Measurements from ENCODE around the gene ADCY7.
"Not testable (repeated sequence)": the region's sequence is repeated elsewhere in the genome, so short reads cannot be mapped to it uniquely, and the experiment has no call there.

Gene ADCY7

DNA sequence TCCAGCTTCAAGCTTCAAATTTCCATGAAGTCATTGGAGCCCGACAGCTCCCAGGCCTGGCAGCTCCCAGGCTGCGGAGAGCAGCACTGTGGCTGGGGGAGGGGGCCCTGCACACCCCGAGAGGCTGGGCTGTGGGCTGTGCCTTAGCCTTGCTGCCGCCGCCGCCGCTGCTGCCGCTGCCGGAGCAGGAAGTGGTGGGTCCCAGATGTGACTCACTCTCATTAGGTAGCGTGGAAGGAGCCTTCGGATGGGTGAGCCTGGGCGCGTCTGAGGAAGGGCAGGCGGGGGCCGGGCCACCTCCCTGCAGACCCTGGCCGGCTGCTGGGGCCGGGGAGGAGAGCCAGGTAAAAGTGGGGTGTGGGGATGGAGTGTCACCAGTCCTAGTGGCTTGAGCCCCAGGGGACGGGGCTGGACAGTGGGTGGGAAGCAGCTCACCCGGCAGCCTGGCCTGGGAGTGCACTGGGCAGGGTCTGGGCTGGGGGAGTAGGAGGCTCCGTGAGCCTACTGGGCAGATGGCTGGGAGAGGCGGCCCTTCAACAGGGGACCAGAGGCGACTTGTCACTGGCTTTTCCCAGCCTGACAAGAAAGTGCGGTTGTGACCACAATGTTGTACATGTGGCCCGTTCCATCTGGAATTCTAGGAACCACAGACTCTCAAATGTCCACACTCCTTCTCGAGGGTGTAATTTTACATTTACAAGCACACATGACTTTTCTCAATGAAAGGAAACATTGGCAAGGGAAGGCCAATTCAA is at the start of gene ADCY7:
Gene ADCY7, plus strand, starts transcription at position 215 of the 755 bp plus-strand sequence. CDS start 21,629 bp downstream, outside the sequence.
- DNase-seq (ENCODE audit: low read depth, low spot score): peak; percentile 62

DNA sequence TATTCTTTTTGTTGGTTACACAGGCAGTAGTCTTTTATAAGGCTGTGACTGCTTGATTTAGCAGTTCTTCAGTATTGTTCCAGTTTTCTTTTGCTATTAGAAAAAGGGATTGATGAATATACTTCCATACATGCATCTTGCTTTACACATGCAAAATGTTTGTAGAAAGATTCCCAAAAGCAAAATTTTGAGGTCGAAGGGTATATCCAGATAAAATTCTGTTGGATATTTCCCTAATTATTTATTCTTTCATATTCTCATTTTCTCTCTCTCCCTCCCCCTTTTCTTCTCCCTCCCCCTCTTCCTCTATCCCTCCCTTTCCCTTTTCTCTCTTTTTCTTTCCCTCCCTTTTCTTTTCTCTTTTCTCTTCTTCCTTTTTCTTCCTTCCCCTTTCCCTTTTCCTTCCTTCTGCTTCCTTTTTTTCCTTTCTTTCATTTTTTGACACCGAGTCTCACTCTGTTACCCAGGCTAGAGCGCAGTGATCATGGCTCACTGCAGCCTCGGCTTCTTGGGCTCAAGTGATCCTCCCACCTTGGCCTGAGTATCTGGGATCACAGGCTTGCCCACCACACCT is 46.9 kb upstream of the ADCY7 start:
- DNase-seq (ENCODE audit: low read depth, low spot score): no peak

DNA sequence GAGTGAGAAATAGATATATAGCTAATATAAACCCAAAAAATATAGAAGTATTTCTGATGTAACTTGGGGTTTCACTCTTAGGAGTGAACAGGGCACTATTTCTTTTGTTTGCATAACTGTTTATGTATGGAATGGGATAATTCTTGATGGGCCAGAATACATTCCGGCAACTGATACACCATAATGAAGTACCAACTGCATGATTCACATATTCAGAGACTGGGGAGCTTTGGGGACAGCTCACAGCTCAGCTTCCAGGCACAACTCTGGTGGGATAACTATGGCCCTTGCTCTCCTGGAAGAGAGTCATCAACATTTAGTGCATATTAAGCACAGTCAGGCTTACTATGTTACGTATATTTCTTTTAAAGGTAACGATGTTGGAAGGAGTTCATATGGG is 42.1 kb upstream of the ADCY7 start:
- no peak for DNase-seq (ENCODE audit: low read depth, low spot score)

DNA sequence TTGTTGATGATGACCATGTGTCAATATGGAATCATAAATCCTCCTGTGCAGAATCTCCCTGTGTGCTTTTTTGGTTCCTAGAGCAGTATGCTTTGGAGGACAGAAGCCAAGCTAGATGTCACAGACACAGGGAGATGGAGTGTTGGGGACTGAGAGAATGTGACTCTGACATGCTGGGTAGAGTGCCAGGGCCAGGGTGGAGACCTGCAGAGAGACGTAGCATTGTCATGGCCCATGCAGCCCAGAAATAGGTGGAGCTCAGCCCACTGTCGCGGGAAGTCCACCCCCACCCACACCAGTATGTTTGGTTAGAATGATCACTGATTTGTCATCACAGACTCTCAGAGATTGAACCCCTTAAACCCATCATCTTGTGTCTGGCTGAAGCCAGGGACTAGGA is 39.2 kb upstream of the ADCY7 start:
- no peak for DNase-seq (ENCODE audit: low read depth, low spot score)

DNA sequence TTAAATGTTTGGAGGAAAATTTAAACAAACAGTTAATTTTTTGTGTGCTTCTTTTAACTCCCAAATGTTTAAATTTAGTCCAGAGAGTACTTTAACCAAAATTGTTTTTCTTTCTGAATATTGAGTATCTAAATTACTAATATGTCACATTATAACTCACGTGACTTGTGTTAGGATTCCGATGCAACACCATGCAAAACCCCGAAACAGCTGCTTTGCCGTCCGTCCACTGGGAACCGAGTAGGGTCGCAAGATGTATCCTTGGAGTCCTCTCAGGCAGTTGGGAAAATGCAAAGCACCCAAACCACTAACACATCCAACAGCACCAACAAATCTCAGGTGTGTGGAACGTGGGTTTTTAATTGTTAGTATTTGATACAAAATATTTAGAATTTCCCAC is 38.7 kb upstream of the ADCY7 start:
- no peak for DNase-seq (ENCODE audit: low read depth, low spot score)

DNA sequence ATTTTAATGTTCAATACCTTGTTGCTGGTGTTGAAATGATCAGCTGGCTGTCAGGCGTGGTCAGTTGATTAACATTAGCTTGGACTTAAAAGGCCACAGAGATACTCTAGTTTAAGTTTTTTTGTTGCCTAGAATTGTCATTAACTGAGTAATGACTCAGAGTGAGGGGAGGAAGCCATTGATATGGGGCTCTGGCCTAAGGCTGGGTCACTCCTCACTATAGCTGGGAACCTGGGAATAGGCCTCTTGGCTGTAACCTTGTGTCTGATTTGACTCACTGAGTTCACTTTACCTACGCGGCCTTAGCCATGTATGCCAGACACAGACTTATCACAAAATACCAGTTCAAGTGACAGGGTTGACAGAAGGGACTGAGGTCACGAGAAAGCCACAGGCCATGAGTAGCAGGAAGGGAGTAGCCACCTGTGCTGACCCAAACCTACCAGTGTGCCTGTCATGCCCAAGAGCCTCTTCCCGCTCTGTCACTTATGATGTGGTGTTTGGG is 37.9 kb upstream of the ADCY7 start:
- no peak for DNase-seq (ENCODE audit: low read depth, low spot score)

DNA sequence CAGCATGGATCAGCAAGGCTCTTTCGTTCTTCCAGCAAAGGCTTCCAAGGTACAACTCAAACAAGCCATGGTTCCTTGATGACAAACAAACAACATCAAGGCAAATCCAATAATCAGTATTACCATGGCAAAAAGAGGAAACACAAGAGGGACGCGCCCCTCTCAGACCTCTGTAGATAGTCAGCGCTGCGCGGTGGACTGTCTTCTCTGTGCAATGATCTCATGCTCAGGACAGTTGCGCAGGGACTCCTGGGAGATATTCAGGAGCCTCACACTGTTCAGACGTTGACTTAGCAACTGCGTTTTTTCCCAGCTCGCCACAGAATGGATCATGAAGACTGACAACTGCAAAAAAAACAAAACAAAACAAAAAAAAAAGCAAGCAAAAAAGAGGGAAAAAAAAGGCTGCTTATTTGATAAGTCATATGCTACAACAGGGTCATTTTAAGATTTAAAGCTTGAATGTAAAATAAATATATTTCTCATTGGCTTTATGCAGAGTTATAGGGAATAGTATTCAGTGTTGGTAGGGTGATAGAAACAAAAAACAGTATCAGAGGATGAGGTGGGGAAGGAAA is 37.1 kb upstream of the ADCY7 start:
- no peak for DNase-seq (ENCODE audit: low read depth, low spot score)

DNA sequence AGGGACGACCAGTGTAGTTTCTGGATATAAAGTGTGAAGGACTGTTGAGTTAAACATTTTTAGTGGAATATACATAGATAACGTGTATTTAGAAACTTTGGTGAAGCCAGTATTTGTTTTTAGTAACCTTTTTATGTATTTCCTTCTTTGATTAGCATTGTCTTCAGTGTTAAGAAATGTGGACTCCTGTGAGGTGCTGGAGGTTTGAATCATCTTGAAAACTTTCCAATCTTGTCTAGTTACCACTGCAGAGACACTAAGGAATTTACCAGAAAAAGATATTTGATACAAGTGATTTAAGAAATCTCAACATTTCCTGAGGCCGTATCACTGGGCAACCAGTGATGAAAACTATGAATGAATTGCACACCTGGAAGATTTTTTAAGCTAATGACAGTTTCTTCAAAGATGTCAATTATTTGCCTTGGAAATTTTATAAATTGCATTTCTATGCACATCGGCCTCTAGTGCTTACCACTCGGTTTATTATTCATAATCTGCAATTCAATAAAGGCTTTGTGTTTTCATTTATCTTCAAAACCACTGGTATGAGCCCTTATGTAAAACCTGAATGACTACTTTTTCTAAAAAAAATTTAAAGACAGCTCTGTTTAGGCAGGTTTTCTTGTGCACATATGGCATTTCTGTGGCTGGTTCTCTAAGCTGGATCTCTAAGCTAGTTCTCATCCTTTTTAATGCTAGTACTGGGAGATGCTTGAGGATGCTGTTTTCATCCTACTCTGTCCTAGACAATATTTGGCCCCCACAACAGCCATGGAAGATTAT is 31.4 kb upstream of the ADCY7 start:
- DNase-seq (ENCODE audit: low read depth, low spot score): no peak

DNA sequence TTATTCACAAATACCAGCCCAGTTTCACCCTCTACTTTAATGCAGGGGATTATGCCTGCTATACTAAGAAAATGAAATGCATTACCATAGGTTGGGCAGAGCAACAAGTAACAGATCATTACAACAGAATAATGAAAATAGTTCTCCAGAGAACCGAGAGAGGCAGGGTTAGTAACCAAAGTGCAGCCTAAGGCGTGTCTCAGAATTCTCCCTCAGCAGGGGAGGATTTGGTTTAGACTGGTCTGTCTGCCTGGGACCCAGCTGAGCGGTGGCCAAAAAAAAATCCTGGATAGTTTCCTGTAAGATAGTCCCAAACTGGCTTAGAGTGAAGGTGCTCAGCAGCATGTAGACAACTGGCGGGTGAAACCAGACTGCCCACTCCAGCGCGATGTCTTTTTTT is 30.8 kb upstream of the ADCY7 start:
- no peak for DNase-seq (ENCODE audit: low read depth, low spot score)

DNA sequence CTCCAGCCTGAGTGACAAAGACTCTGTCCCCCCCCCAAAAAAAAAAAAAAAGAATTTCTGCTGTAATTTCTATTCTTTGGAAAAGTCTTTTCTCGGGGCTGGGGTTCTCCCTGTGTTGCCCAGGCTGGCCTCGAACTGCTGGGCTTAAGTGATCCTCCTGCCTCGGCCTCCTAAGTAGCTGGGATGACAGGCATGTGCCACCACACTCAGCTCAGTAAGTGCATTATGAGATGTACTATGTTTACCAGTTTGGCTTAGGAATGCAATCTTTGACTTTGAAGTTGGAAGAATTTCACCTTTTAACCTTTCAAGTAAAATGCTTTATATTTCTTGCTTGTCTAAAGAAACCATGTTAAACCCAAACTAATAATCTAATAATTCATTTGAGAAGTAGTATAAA is 28.0 kb upstream of the ADCY7 start:
- no peak for DNase-seq (ENCODE audit: low read depth, low spot score)

DNA sequence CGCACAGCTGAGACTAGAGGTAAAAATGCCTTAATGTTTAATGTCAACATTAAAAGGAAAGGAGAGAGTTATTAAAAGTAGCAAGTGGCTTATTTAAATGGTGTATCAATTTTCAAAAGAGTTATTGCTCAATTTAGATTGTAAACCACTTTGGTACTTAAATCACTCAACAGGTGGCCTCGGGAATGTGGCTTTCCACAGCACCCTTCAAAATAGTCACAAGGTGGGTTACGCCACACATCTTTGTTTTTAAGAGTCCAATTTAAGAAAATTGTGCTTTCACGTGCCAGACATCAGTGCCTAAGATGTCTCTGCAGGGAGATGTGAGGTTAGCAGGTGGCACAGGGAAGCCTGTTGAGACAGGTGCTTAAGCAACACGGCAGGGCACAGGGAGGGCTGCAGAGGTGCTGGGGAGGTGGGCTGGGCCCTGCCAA is 27.5 kb upstream of the ADCY7 start:
- DNase-seq (ENCODE audit: low read depth, low spot score): no peak

DNA sequence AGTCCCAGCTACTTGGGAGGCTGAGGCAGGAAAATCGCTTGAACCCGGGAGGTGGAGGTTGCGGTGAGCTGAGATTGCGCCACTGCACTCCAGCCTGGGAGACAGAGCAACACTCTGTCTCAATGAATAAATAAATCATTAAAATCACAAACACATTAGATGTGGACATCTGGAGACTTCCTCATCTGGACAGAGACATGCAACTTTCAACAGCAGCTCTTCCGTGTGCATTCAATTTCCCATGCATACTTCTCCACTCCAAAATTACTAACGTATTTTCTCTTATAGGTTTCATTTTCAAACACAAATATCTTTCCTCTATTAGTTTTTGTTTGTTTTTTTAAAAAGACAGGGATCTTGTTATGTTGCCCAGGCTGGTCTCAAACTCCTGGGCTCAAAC is 23.3 kb upstream of the ADCY7 start:
- not testable (repeated sequence) for DNase-seq (ENCODE audit: low read depth, low spot score)

DNA sequence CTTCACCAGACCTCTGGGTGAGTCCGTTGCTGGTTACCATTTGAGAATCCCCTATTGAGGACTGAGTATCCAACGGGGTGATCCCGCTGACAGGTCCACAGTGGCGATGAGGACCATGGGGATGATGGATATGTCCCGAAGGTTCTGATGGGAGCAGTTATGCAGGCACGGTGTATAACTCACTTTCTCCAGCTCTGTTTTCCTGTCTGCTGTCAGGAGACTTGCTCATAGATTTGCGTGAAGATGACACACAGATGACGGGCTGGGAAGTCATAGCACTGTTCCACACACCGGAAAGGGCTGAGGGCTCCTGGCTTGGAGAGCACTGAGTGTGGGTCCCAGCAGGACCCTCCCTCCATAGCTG is 22.2 kb upstream of the ADCY7 start:
- no peak for DNase-seq (ENCODE audit: low read depth, low spot score)

DNA sequence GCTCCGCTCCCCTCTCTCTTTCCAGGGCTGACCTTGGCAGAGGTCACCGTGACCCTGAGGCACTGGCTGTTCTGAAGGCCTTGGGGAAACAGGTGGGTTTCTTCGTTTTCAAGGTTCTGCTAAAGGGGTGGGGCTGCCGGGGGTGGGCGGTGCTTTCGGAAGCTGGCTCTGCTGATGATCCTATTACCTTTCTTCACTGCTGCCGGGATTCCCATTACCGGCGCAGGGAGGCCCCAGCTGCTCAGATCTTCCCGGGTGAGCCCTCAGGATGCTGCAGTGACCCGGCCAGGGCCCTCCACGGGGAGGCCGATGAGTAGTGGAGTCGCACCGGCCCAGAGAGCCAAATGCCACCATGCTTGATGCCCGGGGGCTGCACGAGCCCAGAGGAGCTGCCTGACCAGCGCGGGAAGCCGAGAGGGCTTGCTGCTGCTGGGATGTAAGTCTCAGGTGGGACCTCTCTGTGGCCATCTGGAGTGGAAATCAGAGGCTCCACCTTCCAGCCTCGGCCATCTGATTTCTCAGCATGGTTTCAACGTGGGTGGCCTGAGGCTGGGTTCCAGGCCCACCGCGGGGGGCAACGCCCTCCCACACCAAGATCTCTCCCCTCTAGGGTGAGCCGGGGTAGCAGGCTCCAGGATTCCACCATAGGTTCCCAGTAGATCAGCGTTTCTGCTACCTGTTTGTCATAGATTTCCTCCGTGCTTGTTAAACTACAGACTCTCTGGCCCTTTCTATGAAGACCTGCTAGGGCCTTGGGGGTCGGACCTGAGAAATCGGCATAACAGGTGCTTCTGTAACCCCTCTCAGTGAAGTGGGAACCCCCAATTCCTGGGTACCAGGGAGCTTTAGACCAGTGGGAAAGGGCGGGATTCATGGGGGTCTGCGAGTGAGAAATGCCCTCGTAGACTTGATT is 21.6 kb upstream of the ADCY7 start:
- no peak for DNase-seq (ENCODE audit: low read depth, low spot score)

DNA sequence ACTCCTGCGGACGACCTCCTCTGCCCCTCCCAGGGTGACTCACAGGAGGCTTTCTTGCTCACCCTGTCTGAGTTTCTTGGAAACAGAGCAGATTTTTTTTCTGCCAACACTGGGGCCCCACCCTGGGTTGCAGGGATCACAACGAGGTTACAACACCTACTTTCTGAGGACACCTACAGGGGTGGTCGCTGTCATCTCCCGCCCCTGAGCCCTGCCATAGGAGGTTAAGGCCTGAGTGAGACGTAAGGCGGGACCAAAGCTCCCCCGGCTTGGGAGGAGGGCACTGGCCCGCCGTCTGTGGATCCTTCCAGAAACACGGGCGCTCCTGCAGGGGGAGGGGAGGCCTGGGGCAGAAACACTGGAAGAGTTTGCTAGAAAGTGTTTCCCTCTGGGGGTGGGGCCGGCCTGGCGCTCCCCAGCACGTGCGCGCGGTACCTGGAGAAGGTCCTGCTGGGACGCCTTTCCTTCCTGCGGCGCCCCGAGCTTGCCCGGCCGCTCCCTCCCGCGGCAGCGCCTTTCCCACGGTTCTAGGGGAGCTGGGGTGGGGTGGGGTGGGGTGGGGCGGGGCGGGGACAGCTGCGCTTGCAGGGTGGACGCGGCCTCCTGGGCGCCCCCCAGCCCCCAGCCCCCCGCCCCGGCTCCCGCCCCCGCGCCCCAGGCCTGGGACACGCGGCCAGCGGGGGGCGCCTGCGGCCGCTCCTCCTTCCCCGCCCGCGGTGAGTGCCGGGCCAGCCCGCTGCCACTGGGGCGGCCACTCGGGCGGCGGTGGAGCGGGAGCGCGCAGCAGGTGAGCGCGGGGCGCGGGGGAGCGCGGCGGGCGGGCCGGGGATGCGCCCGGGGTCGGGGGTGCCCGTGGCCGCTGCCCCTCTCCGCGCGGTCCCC is 20.7 kb upstream of the ADCY7 start:
- peak; percentile 54 for DNase-seq (ENCODE audit: low read depth, low spot score)

DNA sequence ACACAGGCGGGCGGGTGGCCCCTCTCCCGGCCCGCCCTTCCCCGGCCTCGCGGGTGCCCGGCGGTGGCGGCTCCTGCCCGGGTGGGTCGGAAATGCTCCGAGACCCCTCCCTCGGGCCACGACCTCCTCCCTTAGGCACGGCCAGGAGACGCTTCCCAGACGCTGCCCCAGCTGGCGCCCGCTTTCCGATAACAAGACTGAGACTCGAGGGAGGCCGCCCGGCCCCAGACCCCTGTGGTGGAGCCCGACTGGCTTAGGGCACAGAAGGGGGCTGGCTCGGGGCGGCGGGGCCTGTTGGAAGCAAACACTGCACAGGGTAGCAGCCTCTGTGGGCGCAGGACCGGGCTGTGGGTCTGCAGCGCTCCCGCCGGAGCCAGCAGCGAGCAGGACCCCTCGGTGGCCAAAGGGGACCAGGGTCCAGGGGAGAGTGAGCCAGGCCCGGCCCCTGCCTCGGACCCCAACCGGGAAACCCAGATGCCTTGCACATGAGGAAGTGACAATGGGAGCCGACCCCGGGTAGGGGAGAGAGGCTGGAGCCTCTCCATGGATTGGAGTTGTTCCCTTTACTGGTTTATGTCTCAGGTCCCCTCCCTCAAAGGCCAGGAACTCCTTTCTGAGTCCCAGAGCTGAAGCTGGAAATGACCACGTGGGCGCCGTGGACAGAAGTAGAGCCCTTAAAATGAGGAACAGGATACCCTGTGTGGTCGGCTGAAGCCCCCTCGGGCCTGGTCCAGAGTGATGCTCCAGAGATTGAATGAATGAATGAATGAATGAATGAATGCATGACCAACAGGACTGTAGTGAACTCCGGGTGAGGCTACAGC is 19.8 kb upstream of the ADCY7 start:
- no peak for DNase-seq (ENCODE audit: low read depth, low spot score)

DNA sequence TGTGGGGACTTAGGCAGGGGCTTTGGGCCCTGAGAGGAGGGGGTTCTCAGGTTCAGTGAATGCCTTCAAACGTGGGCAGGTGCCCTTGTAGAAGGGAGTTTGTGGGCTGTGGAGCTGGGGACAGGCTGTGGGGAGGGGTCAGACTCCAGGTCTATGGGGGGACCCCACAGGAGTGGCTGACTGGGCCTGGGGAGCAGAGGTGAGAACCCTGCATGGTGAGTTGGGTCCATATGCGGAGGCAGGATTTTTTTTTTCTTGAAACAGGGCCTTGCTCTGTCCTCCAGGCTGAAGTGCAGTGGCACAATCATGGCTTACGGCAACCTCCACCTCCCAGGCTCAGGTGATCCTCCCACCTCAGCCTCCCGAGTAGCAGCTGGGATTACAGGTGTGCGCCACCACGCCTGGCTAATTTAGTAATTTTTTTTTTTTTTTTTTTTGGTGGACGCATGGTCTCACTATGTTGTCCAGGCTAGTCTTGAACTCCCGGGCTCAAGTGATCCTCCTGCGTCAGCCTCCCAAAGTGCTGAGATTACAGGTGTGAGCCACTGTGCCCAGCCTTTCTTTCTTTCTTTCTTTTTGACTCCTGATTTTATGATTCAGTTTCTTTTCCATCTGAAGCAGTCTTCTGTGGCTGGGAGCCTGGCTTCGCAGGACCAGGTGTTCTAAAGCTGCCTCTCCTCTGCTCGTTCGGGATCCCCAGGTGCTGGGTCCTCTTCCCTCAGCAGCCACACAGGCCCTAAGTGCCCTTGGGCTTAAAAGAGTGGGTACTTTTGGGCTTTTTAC is 19.0 kb upstream of the ADCY7 start:
- no peak for DNase-seq (ENCODE audit: low read depth, low spot score)

DNA sequence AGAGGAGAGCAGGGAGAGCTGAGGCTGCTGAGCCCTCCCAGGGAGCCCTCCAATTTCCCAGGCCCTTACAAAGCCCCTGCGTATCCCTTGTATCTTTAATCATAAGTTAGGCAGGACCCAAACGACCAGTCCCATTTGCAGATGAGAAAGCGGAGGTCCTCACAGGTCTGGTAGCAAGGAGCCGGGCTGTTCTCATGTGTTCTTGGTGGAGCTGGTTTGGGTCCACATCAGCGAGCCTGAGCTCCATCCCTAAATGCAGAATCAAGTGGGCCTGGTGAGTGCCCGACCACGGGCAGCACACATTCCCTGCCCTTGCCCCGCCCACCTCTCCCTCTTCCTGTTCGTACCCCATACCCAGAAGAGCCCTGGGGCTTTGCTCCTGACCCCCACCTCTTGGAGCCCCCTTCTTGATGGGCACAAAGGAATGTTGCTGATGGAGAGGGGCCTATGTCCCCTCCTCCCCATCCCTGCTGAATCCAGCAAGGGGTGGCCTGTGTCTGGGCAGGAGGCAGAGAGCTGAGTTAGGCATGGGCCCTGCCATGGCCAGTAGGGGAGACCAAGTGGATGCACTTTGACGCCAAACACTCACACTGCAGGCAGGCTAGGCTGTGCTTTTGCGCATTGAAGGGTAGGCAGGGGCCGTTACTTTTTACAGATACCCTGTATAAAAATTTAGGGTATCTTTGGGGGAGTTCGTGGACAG is 18.3 kb upstream of the ADCY7 start:
- no peak for DNase-seq (ENCODE audit: low read depth, low spot score)
